IPS-15b (cell line): ENCODE measurements around the gene RAD51B.

ENCODE experiments used
- H3K27me3 ChIP-seq: one replicate; pipeline ENCODE4 v1.6.1; 2013; ENCODE audit warnings: low read length; ENCODE audit not compliant: control insufficient read depth, insufficient read depth
- H3K36me3 ChIP-seq: one replicate; pipeline ENCODE4 v1.6.1; 2013; ENCODE audit warnings: low read length; ENCODE audit not compliant: control insufficient read depth, insufficient read depth
- H3K4me1 ChIP-seq: one replicate; pipeline ENCODE4 v1.6.1; 2013; ENCODE audit warnings: mild to moderate bottlenecking, low read length; ENCODE audit not compliant: control insufficient read depth, insufficient read depth
- H3K4me3 ChIP-seq: one replicate; pipeline ENCODE4 v1.5.1; 2013; ENCODE audit warnings: low read depth, low read length
- H3K9ac ChIP-seq: one replicate; pipeline ENCODE4 v1.6.1; 2013; ENCODE audit warnings: low read depth, mild to moderate bottlenecking, low read length
- H3K9me3 ChIP-seq: one replicate; pipeline ENCODE4 v1.6.1; 2013; ENCODE audit warnings: mild to moderate bottlenecking, low read length; ENCODE audit not compliant: control insufficient read depth, insufficient read depth

The RAD51B gene

GRCh38 chr14:68166731-68167382 lies 347.3 kb downstream of the RAD51B start:
- Histone ChIP-seq H3K9ac (no peak overlapping the region), H3K27me3 (no peaks in the 10 kb centered on the region), H3K4me1 (peaks cover 3% of the 10 kb centered on the region)

GRCh38 chr14:68167383-68168087 lies 348.0 kb downstream of the RAD51B start:
- Histone ChIP-seq H3K4me1 (peaks cover 3% of the 10 kb centered on the region), H3K9me3 (no peaks in the 10 kb centered on the region), H3K36me3 (no peaks in the 10 kb centered on the region), H3K27me3 (no peaks in the 10 kb centered on the region), H3K4me3 (no peak overlapping the region), H3K9ac (no peak overlapping the region)

More at GRCh38 chr14:68166731-68167382, 347.3 kb downstream of the RAD51B start:
- Histone ChIP-seq H3K36me3 (no peaks in the 10 kb centered on the region), H3K4me3 (no peak overlapping the region), H3K9me3 (no peaks in the 10 kb centered on the region)

- Histone ChIP-seq H3K4me3 (no peak overlapping the region), H3K36me3 (no peaks in the 10 kb centered on the region), H3K4me1 (peaks cover 3% of the 10 kb centered on the region), H3K27me3 (no peaks in the 10 kb centered on the region), H3K9me3 (no peaks in the 10 kb centered on the region), H3K9ac (no peak overlapping the region)
Measured at GRCh38 chr14:68168460-68169109, 349.0 kb downstream of the RAD51B start.

- H3K4me1 ChIP-seq = no peaks in the 10 kb centered on the region
- H3K9ac ChIP-seq = no peak overlapping the region
- H3K27me3 ChIP-seq = no peaks in the 10 kb centered on the region
- H3K36me3 ChIP-seq = no peaks in the 10 kb centered on the region
- H3K9me3 ChIP-seq = no peaks in the 10 kb centered on the region
- H3K4me3 ChIP-seq = no peak overlapping the region
Measured at GRCh38 chr14:68172216-68172615, 352.6 kb downstream of the RAD51B start.

- H3K36me3 ChIP-seq = no peaks in the 10 kb centered on the region
- no peak overlapping the region for H3K9ac ChIP-seq
- H3K27me3 ChIP-seq = no peaks in the 10 kb centered on the region
- no peaks in the 10 kb centered on the region for H3K9me3 ChIP-seq
- no peak overlapping the region for H3K4me3 ChIP-seq
- H3K4me1 ChIP-seq = no peaks in the 10 kb centered on the region
Measured at GRCh38 chr14:68172627-68173026, 353.0 kb downstream of the RAD51B start.

- H3K27me3 ChIP-seq = no peaks in the 10 kb centered on the region
- H3K36me3 ChIP-seq = no peaks in the 10 kb centered on the region
- no peak overlapping the region for H3K9ac ChIP-seq
- H3K9me3 ChIP-seq = no peaks in the 10 kb centered on the region
- no peak overlapping the region for H3K4me3 ChIP-seq
- H3K4me1 ChIP-seq = no peaks in the 10 kb centered on the region
Measured at GRCh38 chr14:68173227-68173972, 353.8 kb downstream of the RAD51B start.

- Histone ChIP-seq H3K4me3 (no peak overlapping the region), H3K27me3 (no peaks in the 10 kb centered on the region), H3K36me3 (no peaks in the 10 kb centered on the region), H3K9ac (no peak overlapping the region), H3K4me1 (peaks cover 8% of the 10 kb centered on the region), H3K9me3 (no peaks in the 10 kb centered on the region)
Measured at GRCh38 chr14:68174446-68174845, 354.9 kb downstream of the RAD51B start.

- Histone ChIP-seq H3K27me3 (peaks cover 5% of the 10 kb centered on the region), H3K9me3 (no peaks in the 10 kb centered on the region), H3K9ac (no peak overlapping the region), H3K4me1 (peaks cover 12% of the 10 kb centered on the region), H3K36me3 (no peaks in the 10 kb centered on the region), H3K4me3 (no peak overlapping the region)
Measured at GRCh38 chr14:68176687-68177086, 357.1 kb downstream of the RAD51B start.

- Histone ChIP-seq H3K4me1 (peaks cover 14% of the 10 kb centered on the region), H3K27me3 (peaks cover 5% of the 10 kb centered on the region), H3K36me3 (no peaks in the 10 kb centered on the region), H3K9ac (no peak overlapping the region), H3K9me3 (no peaks in the 10 kb centered on the region), H3K4me3 (no peak overlapping the region)
Measured at GRCh38 chr14:68177728-68178127, 358.1 kb downstream of the RAD51B start.

GRCh38 chr14:68178282-68178681 lies 358.7 kb downstream of the RAD51B start:
- no peaks in the 10 kb centered on the region for H3K9me3 ChIP-seq
- H3K36me3 ChIP-seq = no peaks in the 10 kb centered on the region
- peaks cover 5% of the 10 kb centered on the region for H3K27me3 ChIP-seq
- H3K4me3 ChIP-seq = no peak overlapping the region
- H3K9ac ChIP-seq = no peak overlapping the region
- H3K4me1 ChIP-seq = peaks cover 14% of the 10 kb centered on the region

- Histone ChIP-seq H3K9me3 (no peaks in the 10 kb centered on the region), H3K27me3 (peaks cover 5% of the 10 kb centered on the region), H3K4me1 (peaks cover 14% of the 10 kb centered on the region), H3K36me3 (no peaks in the 10 kb centered on the region), H3K9ac (no peak overlapping the region), H3K4me3 (no peak overlapping the region)
Measured at GRCh38 chr14:68181519-68182326, 362.1 kb downstream of the RAD51B start.
